Ishikawa (cell line): Measurements from ENCODE around the gene CEACAM16.

Source experiments
- CEBPB ChIP-seq: IDR thresholded peaks from 2 replicates; pipeline ENCODE4 v1.6.1; 2012
- CREB1 ChIP-seq: IDR thresholded peaks from 2 replicates; pipeline ENCODE4 v1.6.1; 2012; ENCODE audit warnings: low read depth
- EGR1 ChIP-seq: IDR thresholded peaks from 2 replicates; pipeline ENCODE4 v1.6.1; 2012
- EP300 ChIP-seq: IDR thresholded peaks from 2 replicates; pipeline ENCODE4 v1.6.1; 2012; ENCODE audit warnings: borderline replicate concordance
- FOXM1 ChIP-seq: IDR thresholded peaks from 2 replicates; pipeline ENCODE4 v1.6.1; 2012; ENCODE audit warnings: low read depth, borderline replicate concordance
- MAX ChIP-seq: IDR thresholded peaks from 2 replicates; pipeline ENCODE4 v1.6.1; 2012
- NFIC ChIP-seq: IDR thresholded peaks from 2 replicates; pipeline ENCODE4 v1.6.1; 2012
- RAD21 ChIP-seq: IDR thresholded peaks from 2 replicates; pipeline ENCODE4 v1.6.1; 2012; ENCODE audit warnings: low read depth
- REST ChIP-seq: IDR thresholded peaks from 2 replicates; pipeline ENCODE4 v1.6.1; 2012; ENCODE audit warnings: low read depth, mild to moderate bottlenecking
- TAF1 ChIP-seq: IDR thresholded peaks from 2 replicates; pipeline ENCODE4 v1.6.1; 2012; ENCODE audit warnings: low read depth, mild to moderate bottlenecking
- TCF12 ChIP-seq: IDR thresholded peaks from 2 replicates; pipeline ENCODE4 v1.6.1; 2012; ENCODE audit warnings: low read depth
- TEAD4 ChIP-seq: IDR thresholded peaks from 2 replicates; pipeline ENCODE4 v1.6.1; 2012
- USF1 ChIP-seq: IDR thresholded peaks from 2 replicates; pipeline ENCODE4 v1.6.1; 2012
- YY1 ChIP-seq: IDR thresholded peaks from 2 replicates; pipeline ENCODE4 v1.6.1; 2012; ENCODE audit warnings: low read depth
- ZBTB7A ChIP-seq: IDR thresholded peaks from 2 replicates; pipeline ENCODE4 v1.6.1; 2012; ENCODE audit warnings: low read depth

The CEACAM16 gene

GRCh38 chr19:44747739-44748425 is 48.9 kb downstream of the CEACAM16 start:
- no peak for TF ChIP-seq TEAD4
- no peak for TF ChIP-seq YY1
- no peak for TF ChIP-seq CREB1
- peak; percentile 28; the same call in 1 of the 2 replicates for TF ChIP-seq MAX
- TF ChIP-seq NFIC: peak; percentile 15; the same call in 1 of the 2 replicates
- no peak for TF ChIP-seq RAD21

- TF ChIP-seq USF1: no peak
- no peak for TF ChIP-seq CREB1
- 0 out of 2 replicates have a peak, but pooled peaks have one; percentile 3 for TF ChIP-seq RAD21
- TF ChIP-seq EP300: peak; percentile 51; the same call in 1 of the 2 replicates
These were observed 49.7 kb downstream of the CEACAM16 start, which contains the start of gene BCL3 for GRCh38 chr19:44748426-44749254. Gene BCL3, plus strand, starts transcription at chr19:44748708. Its CDS starts 83 bp downstream, at chr19:44748791.

- TF ChIP-seq MAX (no peak), USF1 (no peak)
These were observed 50.3 kb downstream of the CEACAM16 start for GRCh38 chr19:44749292-44749691.

GRCh38 chr19:44749994-44750393 is 51.0 kb downstream of the CEACAM16 start:
- no peak for TF ChIP-seq CREB1
- TF ChIP-seq NFIC: no peak
- TF ChIP-seq USF1: no peak

GRCh38 chr19:44752123-44752815 is 53.3 kb downstream of the CEACAM16 start:
- no peak for TF ChIP-seq CREB1
- no peak for TF ChIP-seq REST
- TF ChIP-seq TCF12: no peak
- TF ChIP-seq MAX: no peak
- TF ChIP-seq NFIC: no peak
- no peak for TF ChIP-seq FOXM1
- no peak for TF ChIP-seq YY1
- no peak for TF ChIP-seq USF1
- TF ChIP-seq CEBPB: no peak

GRCh38 chr19:44752816-44753625 is 54.1 kb downstream of the CEACAM16 start:
- TF ChIP-seq TCF12: peak; percentile 77; the same call in 1 of the 2 replicates
- TF ChIP-seq USF1: no peak
- no peak for TF ChIP-seq TAF1
- peak; percentile 44; the same call in 1 of the 2 replicates for TF ChIP-seq ZBTB7A
- peak; percentile 74 for TF ChIP-seq EP300
- TF ChIP-seq REST: no peak
- peak; percentile 53 for TF ChIP-seq NFIC
- TF ChIP-seq FOXM1: no peak
- TF ChIP-seq YY1: no peak
- peak; percentile 83 for TF ChIP-seq CREB1
- TF ChIP-seq MAX: no peak
- no peak for TF ChIP-seq EGR1
- TF ChIP-seq TEAD4: 0 out of 2 replicates have a peak, but pooled peaks have one; percentile 47
- TF ChIP-seq CEBPB: peak; percentile 26; the same call in 1 of the 2 replicates
- TF ChIP-seq RAD21: no peak
